WERI-Rb-1 (cell line): ENCODE results near the gene FRMPD4.

Source experiments
- DNase-seq: peaks from one replicate; pipeline ENCODE4 v3.0.0-alpha.2; 2020
- H3K27ac ChIP-seq: fragments of 250-450 bp; sonication (Bioruptor Pico); 2 replicates; pipeline ENCODE4 v1.5.1; 2020; ENCODE audit warnings: mild to moderate bottlenecking, moderate library complexity
- H3K27me3 ChIP-seq: fragments of 250-450 bp; sonication (Bioruptor Pico); 2 replicates; pipeline ENCODE4 v1.5.1; 2021; ENCODE audit warnings: mild to moderate bottlenecking, low read depth, moderate library complexity; ENCODE audit not compliant: insufficient read depth, severe bottlenecking
- H3K36me3 ChIP-seq: fragments of 250-450 bp; sonication (Bioruptor Pico); 2 replicates; pipeline ENCODE4 v1.5.1; 2020; ENCODE audit warnings: mild to moderate bottlenecking, moderate library complexity
- H3K4me3 ChIP-seq: 2 replicates; pipeline ENCODE4 v1.5.1; 2011; ENCODE audit warnings: low read depth, mild to moderate bottlenecking, control low read depth, low read length
- H3K9me3 ChIP-seq: fragments of 250-450 bp; sonication (Bioruptor Pico); 2 replicates; pipeline ENCODE4 v1.5.1; 2021; ENCODE audit warnings: mild to moderate bottlenecking, moderate library complexity; ENCODE audit not compliant: severe bottlenecking
- CTCF ChIP-seq: IDR thresholded peaks from 2 replicates; pipeline ENCODE4 v1.5.1; 2011; ENCODE audit warnings: low read depth, mild to moderate bottlenecking, control low read depth, inconsistent platforms, low read length

The FRMPD4 gene

GRCh38 chrX:12315526-12315925 is 177.3 kb downstream of the FRMPD4 start:
- Histone ChIP-seq H3K27me3 (peaks cover 57% of the 10 kb centered on the region), H3K4me3 (no peak overlapping the region), H3K36me3 (no peaks in the 10 kb centered on the region), H3K9me3 (no peaks in the 10 kb centered on the region), H3K27ac (no peak overlapping the region)
- no peak for DNase-seq
- no peak for TF ChIP-seq CTCF

- Histone ChIP-seq H3K4me3 (no peak overlapping the region), H3K9me3 (no peaks in the 10 kb centered on the region), H3K27me3 (peaks cover 34% of the 10 kb centered on the region), H3K36me3 (no peaks in the 10 kb centered on the region), H3K27ac (no peak overlapping the region)
- DNase-seq: no peak
- no peak for TF ChIP-seq CTCF
Observed at GRCh38 chrX:12319003-12319519, 180.8 kb downstream of the FRMPD4 start.

- H3K27ac ChIP-seq: no peak overlapping the region
- H3K27me3 ChIP-seq: peaks cover 27% of the 10 kb centered on the region
- no peaks in the 10 kb centered on the region for H3K9me3 ChIP-seq
- no peaks in the 10 kb centered on the region for H3K36me3 ChIP-seq
- TF ChIP-seq CTCF: no peak
- no peak overlapping the region for H3K4me3 ChIP-seq
- no peak for DNase-seq
Observed at GRCh38 chrX:12319992-12320391, 181.7 kb downstream of the FRMPD4 start.

- no peak overlapping the region for H3K4me3 ChIP-seq
- H3K27ac ChIP-seq: no peak overlapping the region
- peaks cover 19% of the 10 kb centered on the region for H3K27me3 ChIP-seq
- H3K36me3 ChIP-seq: no peaks in the 10 kb centered on the region
- no peak for TF ChIP-seq CTCF
- no peak for DNase-seq
- H3K9me3 ChIP-seq: no peaks in the 10 kb centered on the region
Observed at GRCh38 chrX:12322031-12322430, 183.8 kb downstream of the FRMPD4 start.

- no peaks in the 10 kb centered on the region for H3K36me3 ChIP-seq
- H3K27ac ChIP-seq: no peak overlapping the region
- peaks cover 9% of the 10 kb centered on the region for H3K27me3 ChIP-seq
- H3K4me3 ChIP-seq: no peak overlapping the region
- DNase-seq: no peak
- no peaks in the 10 kb centered on the region for H3K9me3 ChIP-seq
- TF ChIP-seq CTCF: no peak
Observed at GRCh38 chrX:12325171-12325570, 186.9 kb downstream of the FRMPD4 start.

GRCh38 chrX:12327836-12328235 is 189.6 kb downstream of the FRMPD4 start:
- Histone ChIP-seq H3K36me3 (no peaks in the 10 kb centered on the region), H3K4me3 (no peak overlapping the region), H3K27ac (no peak overlapping the region), H3K9me3 (no peaks in the 10 kb centered on the region), H3K27me3 (peaks cover 8% of the 10 kb centered on the region)
- TF ChIP-seq CTCF: no peak
- DNase-seq: no peak
